ENCODE results near the gene GDA.

DNA sequence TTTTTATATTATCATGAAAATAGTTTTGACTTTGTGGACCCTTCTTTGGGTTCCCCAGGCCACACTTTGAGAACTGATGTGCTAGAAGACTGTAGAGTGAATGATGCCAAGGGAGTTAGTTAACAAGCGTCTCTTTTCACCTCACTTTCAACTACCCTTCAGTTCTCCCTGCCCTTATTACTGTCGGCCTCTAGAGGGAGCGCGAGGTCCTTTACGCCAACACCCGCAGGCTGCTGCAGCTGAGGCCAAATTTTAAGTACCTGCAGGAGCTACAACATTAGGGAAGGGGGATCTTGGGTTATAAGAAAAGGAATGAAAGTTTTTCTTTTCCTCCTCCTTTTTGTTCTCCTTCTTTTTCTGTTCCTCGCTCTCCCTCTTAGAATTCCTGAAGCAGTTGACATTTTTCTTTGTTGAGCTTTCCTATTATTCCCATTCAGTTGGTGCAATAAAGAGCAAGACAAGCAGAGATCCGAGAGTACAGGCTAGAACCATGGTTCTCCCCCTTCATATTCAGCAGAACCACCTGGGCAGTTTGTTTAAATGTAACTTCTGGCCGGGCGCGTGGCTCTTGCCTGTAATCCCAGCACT lies 131.8 kb downstream of the GDA start:
- peak in 1 of 3 donors; percentile 49 for TF ChIP-seq CTCF (IDR thresholded peaks at IDR 0.05)
- no peak for TF ChIP-seq POLR2A (IDR thresholded peaks at IDR 0.05)

All from lower leg skin (tissue), 3 donors.